ENCODE measurements around the gene PUM1.
A peak's percentile ranks its signal among the peaks of the same experiment; 100 is the strongest.
"Not testable (repeated sequence)": the region's sequence is repeated elsewhere in the genome, so short reads cannot be mapped to it uniquely, and the experiment has no call there.

The PUM1 gene

GRCh38 chr1:31084782-31085569 is 19.5 kb upstream of the PUM1 start:
- Mint-ChIP-seq H3K4me3 (no peak overlapping the region), H3K9me3 (no peaks in the 10 kb centered on the region), H3K4me1 (ENCODE audit: low read depth in 2 of 2) (no peaks in the 10 kb centered on the region), H3K36me3 (ENCODE audit: insufficient read depth) (no peaks in the 10 kb centered on the region), H3K27ac (no peak overlapping the region), H3K27me3 (no peaks in the 10 kb centered on the region)
- DNase-seq (no peak), ATAC-seq (replicated peaks) (no peak)

- Mint-ChIP-seq H3K36me3 (ENCODE audit: insufficient read depth) (no peaks in the 10 kb centered on the region), H3K27me3 (no peaks in the 10 kb centered on the region), H3K4me3 (no peak overlapping the region), H3K9me3 (no peaks in the 10 kb centered on the region), H3K27ac (no peak overlapping the region), H3K4me1 (ENCODE audit: low read depth in 2 of 2) (no peaks in the 10 kb centered on the region)
- DNase-seq = no peak
- ATAC-seq (replicated peaks) = no peak
Measured at GRCh38 chr1:31082385-31082784, 16.9 kb upstream of the PUM1 start.

- H3K4me1 Mint-ChIP-seq (ENCODE audit: low read depth in 2 of 2) = no peaks in the 10 kb centered on the region
- H3K27me3 Mint-ChIP-seq = no peaks in the 10 kb centered on the region
- DNase-seq (no peak), ATAC-seq (replicated peaks) (no peak)
- no peaks in the 10 kb centered on the region for H3K36me3 Mint-ChIP-seq (ENCODE audit: insufficient read depth)
- H3K9me3 Mint-ChIP-seq = no peaks in the 10 kb centered on the region
- no peak overlapping the region for H3K27ac Mint-ChIP-seq
- H3K4me3 Mint-ChIP-seq = no peak overlapping the region
Measured at GRCh38 chr1:31073044-31073443, 7.5 kb upstream of the PUM1 start.

- H3K27ac Mint-ChIP-seq = no peak overlapping the region
- no peaks in the 10 kb centered on the region for H3K4me1 Mint-ChIP-seq (ENCODE audit: low read depth in 2 of 2)
- H3K27me3 Mint-ChIP-seq = no peaks in the 10 kb centered on the region
- no peaks in the 10 kb centered on the region for H3K36me3 Mint-ChIP-seq (ENCODE audit: insufficient read depth)
- no peak overlapping the region for H3K4me3 Mint-ChIP-seq
- no peaks in the 10 kb centered on the region for H3K9me3 Mint-ChIP-seq
- ATAC-seq (replicated peaks) (no peak), DNase-seq (no peak)
Measured at GRCh38 chr1:31072304-31072746, 6.8 kb upstream of the PUM1 start.

GRCh38 chr1:31069392-31069791 is 3.9 kb upstream of the PUM1 start:
- no peaks in the 10 kb centered on the region for H3K27me3 Mint-ChIP-seq
- no peaks in the 10 kb centered on the region for H3K9me3 Mint-ChIP-seq

GRCh38 chr1:31064718-31065309 is 703 bp downstream of the PUM1 start:
- peaks cover 18% of the 10 kb centered on the region for H3K36me3 Mint-ChIP-seq (ENCODE audit: insufficient read depth)
- no peaks in the 10 kb centered on the region for H3K9me3 Mint-ChIP-seq
- DNase-seq (peak in 1 of 3 experiments; percentile 15), ATAC-seq (replicated peaks) (peak; percentile 7)
- peak overlapping the region; percentile 93 to 99 for H3K4me3 Mint-ChIP-seq
- H3K27ac Mint-ChIP-seq = peak overlapping the region; percentile 95 to 99
- H3K4me1 Mint-ChIP-seq (ENCODE audit: low read depth in 2 of 2) = peaks cover 28 to 34% of the 10 kb centered on the region in 2 donors
- H3K27me3 Mint-ChIP-seq = no peaks in the 10 kb centered on the region

More at GRCh38 chr1:31069392-31069791, 3.9 kb upstream of the PUM1 start:
- H3K4me3 Mint-ChIP-seq = no peak overlapping the region
- peaks cover 9% of the 10 kb centered on the region for H3K36me3 Mint-ChIP-seq (ENCODE audit: insufficient read depth)
- ATAC-seq (replicated peaks) (no peak), DNase-seq (no peak)
- no peak overlapping the region for H3K27ac Mint-ChIP-seq
- H3K4me1 Mint-ChIP-seq (ENCODE audit: low read depth in 2 of 2) = peaks cover 7% of the 10 kb centered on the region in 2 donors

GRCh38 chr1:31064111-31064717 is 1.3 kb downstream of the PUM1 start:
- peaks cover 30 to 40% of the 10 kb centered on the region in 2 donors for H3K4me1 Mint-ChIP-seq (ENCODE audit: low read depth in 2 of 2)
- ATAC-seq (replicated peaks) = no peak

GRCh38 chr1:31063631-31064030 is 1.9 kb downstream of the PUM1 start:
- no peak for ATAC-seq (replicated peaks)
- peaks cover 32 to 45% of the 10 kb centered on the region in 2 donors for H3K4me1 Mint-ChIP-seq (ENCODE audit: low read depth in 2 of 2)

More at GRCh38 chr1:31064111-31064717, 1.3 kb downstream of the PUM1 start:
- H3K9me3 Mint-ChIP-seq = no peaks in the 10 kb centered on the region
- DNase-seq = no peak
- H3K27ac Mint-ChIP-seq = peak overlapping the region; percentile 95 to 99
- H3K27me3 Mint-ChIP-seq = no peaks in the 10 kb centered on the region
- peak overlapping the region; percentile 93 to 99 for H3K4me3 Mint-ChIP-seq
- H3K36me3 Mint-ChIP-seq (ENCODE audit: insufficient read depth) = peaks cover 21% of the 10 kb centered on the region

GRCh38 chr1:31062867-31063380 is 2.6 kb downstream of the PUM1 start:
- H3K27me3 Mint-ChIP-seq = no peaks in the 10 kb centered on the region
- no peaks in the 10 kb centered on the region for H3K9me3 Mint-ChIP-seq
- H3K4me1 Mint-ChIP-seq (ENCODE audit: low read depth in 2 of 2) = peaks cover 38 to 52% of the 10 kb centered on the region in 2 donors
- DNase-seq (no peak), ATAC-seq (replicated peaks) (no peak)
- H3K36me3 Mint-ChIP-seq (ENCODE audit: insufficient read depth) = peaks cover 34% of the 10 kb centered on the region
- H3K27ac Mint-ChIP-seq = peak overlapping the region; percentile 36 to 95
- H3K4me3 Mint-ChIP-seq = peak overlapping the region; percentile 93 to 99

More at GRCh38 chr1:31063631-31064030, 1.9 kb downstream of the PUM1 start:
- H3K27me3 Mint-ChIP-seq = no peaks in the 10 kb centered on the region
- peaks cover 27% of the 10 kb centered on the region for H3K36me3 Mint-ChIP-seq (ENCODE audit: insufficient read depth)
- peak overlapping the region; percentile 93 to 99 for H3K4me3 Mint-ChIP-seq
- no peaks in the 10 kb centered on the region for H3K9me3 Mint-ChIP-seq
- no peak for DNase-seq
- H3K27ac Mint-ChIP-seq = peak overlapping the region; percentile 95 to 99

- H3K27me3 Mint-ChIP-seq; DNase-seq; ATAC-seq (replicated peaks); H3K9me3 Mint-ChIP-seq: not testable (repeated sequence)
- Mint-ChIP-seq H3K4me3 (peak overlapping the region; percentile 93 to 99), H3K27ac (peak overlapping the region; percentile 36 to 95), H3K4me1 (ENCODE audit: low read depth in 2 of 2) (peaks cover 41 to 56% of the 10 kb centered on the region in 2 donors), H3K36me3 (ENCODE audit: insufficient read depth) (peaks cover 40% of the 10 kb centered on the region)
Measured at GRCh38 chr1:31062162-31062866, 3.2 kb downstream of the PUM1 start.

GRCh38 chr1:31058012-31058411 is 7.5 kb downstream of the PUM1 start:
- Mint-ChIP-seq H3K4me1 (ENCODE audit: low read depth in 2 of 2) (peaks cover 46 to 62% of the 10 kb centered on the region in 2 donors), H3K36me3 (ENCODE audit: insufficient read depth) (peaks cover 74% of the 10 kb centered on the region), H3K4me3 (peak overlapping the region; percentile 49 to 62)

GRCh38 chr1:31055953-31056352 is 9.6 kb downstream of the PUM1 start:
- no peak for DNase-seq
- no peak for ATAC-seq (replicated peaks)
- H3K27ac Mint-ChIP-seq = peak overlapping the region; percentile 83 to 84
- no peaks in the 10 kb centered on the region for H3K9me3 Mint-ChIP-seq
- H3K36me3 Mint-ChIP-seq (ENCODE audit: insufficient read depth) = peaks cover 88% of the 10 kb centered on the region
- H3K27me3 Mint-ChIP-seq = no peaks in the 10 kb centered on the region
- peaks cover 39 to 67% of the 10 kb centered on the region in 2 donors for H3K4me1 Mint-ChIP-seq (ENCODE audit: low read depth in 2 of 2)
- peak overlapping the region; percentile 42 to 48 for H3K4me3 Mint-ChIP-seq

More at GRCh38 chr1:31058012-31058411, 7.5 kb downstream of the PUM1 start:
- Mint-ChIP-seq H3K27me3 (no peaks in the 10 kb centered on the region), H3K9me3 (no peaks in the 10 kb centered on the region), H3K27ac (peak overlapping the region; percentile 22 to 63)
- DNase-seq (no peak), ATAC-seq (replicated peaks) (no peak)

- DNase-seq (no peak), ATAC-seq (replicated peaks) (no peak)
- peak overlapping the region; percentile 42 to 48 for H3K4me3 Mint-ChIP-seq
- H3K9me3 Mint-ChIP-seq = no peaks in the 10 kb centered on the region
- H3K27ac Mint-ChIP-seq = peak overlapping the region; percentile 83 to 84
- H3K27me3 Mint-ChIP-seq = no peaks in the 10 kb centered on the region
- H3K36me3 Mint-ChIP-seq (ENCODE audit: insufficient read depth) = peaks cover 90% of the 10 kb centered on the region
- H3K4me1 Mint-ChIP-seq (ENCODE audit: low read depth in 2 of 2) = peaks cover 42 to 66% of the 10 kb centered on the region in 2 donors
Measured at GRCh38 chr1:31055501-31055900, 10.0 kb downstream of the PUM1 start.
